Measurements from ENCODE around the gene TTC28. TPM values are rescaled to one million over a fixed set of nuclear protein-coding genes. Genes with fewer than 3 reads are reported as not detected.
"Not testable (repeated sequence)": the region's sequence is repeated elsewhere in the genome, so short reads cannot be mapped to it uniquely, and the experiment has no call there.

Gene TTC28
- polyA plus RNA-seq, 1 donor from 2014 or later: 0.30 TPM

DNA sequence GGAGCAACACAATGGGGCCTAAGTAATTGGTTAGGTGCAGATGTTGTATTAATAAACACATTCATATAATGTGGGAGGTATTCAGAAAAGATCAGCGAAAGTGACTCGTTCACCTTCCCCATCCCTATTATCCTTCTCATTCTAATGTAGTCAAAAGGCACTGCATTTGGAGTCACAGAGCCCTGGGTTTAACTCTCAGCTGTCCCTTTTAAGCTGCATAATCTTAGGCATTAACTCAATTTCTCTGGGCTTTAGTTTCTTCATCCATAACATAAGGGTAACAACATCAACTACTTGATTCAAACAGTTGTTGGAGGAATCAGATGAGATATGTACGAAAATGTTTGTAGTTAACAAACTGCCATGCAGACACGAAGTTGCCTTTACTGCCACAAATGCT lies 573.0 kb downstream of the TTC28 start:
- no peak overlapping the region for H3K27ac Mint-ChIP-seq
- no peak overlapping the region for H3K4me3 Mint-ChIP-seq
- no peaks in the 10 kb centered on the region for H3K36me3 Mint-ChIP-seq
- H3K4me1 Mint-ChIP-seq: no peaks in the 10 kb centered on the region
- no peaks in the 10 kb centered on the region for H3K9me3 Mint-ChIP-seq
- H3K27me3 Mint-ChIP-seq: no peaks in the 10 kb centered on the region

DNA sequence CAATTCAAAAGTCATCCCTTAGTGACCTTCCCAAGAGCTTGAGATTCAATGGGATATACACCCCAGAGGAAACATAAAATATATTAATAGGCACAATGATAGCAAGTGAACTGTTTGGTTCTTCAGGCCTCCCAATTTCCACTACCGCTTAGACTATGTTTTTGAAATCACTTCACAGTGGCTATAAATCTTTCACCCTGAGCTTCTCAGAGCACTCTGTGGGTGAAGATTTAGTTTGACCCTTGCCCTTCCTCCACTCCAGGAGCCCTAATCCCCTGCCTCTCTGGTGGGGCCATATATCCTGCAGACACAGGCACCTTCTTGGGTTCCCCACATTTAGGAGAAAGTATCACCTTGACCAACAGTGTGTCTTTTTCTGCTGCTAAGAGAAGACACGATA lies 573.7 kb downstream of the TTC28 start:
- Mint-ChIP-seq H3K27ac (no peak overlapping the region), H3K9me3 (no peaks in the 10 kb centered on the region), H3K36me3 (no peaks in the 10 kb centered on the region), H3K27me3 (no peaks in the 10 kb centered on the region), H3K4me3 (no peak overlapping the region), H3K4me1 (no peaks in the 10 kb centered on the region)

DNA sequence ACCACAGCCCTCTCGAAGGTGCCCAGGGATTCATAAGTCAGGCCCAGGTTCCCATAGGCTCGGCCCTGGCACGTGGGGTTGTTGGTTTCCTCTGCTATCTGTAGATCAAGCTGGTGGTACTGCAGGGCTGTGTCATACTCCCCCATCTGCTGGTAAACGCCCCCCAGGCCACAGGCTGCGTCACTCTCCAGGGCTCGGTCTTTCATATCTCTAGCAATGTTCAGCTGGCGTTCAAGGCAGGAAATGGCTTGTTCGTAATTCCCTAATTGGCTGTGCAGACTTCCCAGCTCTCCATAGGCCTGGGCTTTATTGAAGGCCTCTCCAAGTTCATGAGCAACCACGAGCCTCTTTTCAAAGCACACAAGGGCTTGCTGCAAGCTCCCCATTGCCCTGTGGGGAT lies 574.2 kb downstream of the TTC28 start:
- Mint-ChIP-seq H3K9me3 (no peaks in the 10 kb centered on the region), H3K27ac (no peak overlapping the region), H3K4me1 (no peaks in the 10 kb centered on the region), H3K36me3 (no peaks in the 10 kb centered on the region), H3K27me3 (no peaks in the 10 kb centered on the region), H3K4me3 (no peak overlapping the region)

DNA sequence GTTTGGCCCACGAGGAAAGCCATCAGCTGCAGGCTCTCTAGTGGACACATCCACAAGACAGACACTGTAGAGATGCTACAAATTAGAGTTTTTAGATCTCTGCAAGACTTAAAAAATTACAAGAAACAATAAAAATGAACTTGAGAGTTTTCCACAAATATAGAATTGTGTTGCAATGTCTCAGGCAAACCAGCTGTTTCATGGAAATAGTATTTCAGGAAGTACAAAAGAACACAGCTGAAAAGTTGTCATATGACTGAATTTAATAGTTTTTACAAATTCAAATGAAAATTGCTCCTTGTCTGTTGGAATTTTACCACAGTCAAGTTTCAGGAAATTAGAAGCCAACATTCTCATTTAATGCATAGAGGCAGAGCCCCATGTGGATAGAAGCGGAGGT lies 576.0 kb downstream of the TTC28 start:
- no peak overlapping the region for H3K27ac Mint-ChIP-seq
- H3K27me3 Mint-ChIP-seq: no peaks in the 10 kb centered on the region
- H3K36me3 Mint-ChIP-seq: peaks cover 2% of the 10 kb centered on the region
- no peak overlapping the region for H3K4me3 Mint-ChIP-seq
- no peaks in the 10 kb centered on the region for H3K4me1 Mint-ChIP-seq
- H3K9me3 Mint-ChIP-seq: no peaks in the 10 kb centered on the region

DNA sequence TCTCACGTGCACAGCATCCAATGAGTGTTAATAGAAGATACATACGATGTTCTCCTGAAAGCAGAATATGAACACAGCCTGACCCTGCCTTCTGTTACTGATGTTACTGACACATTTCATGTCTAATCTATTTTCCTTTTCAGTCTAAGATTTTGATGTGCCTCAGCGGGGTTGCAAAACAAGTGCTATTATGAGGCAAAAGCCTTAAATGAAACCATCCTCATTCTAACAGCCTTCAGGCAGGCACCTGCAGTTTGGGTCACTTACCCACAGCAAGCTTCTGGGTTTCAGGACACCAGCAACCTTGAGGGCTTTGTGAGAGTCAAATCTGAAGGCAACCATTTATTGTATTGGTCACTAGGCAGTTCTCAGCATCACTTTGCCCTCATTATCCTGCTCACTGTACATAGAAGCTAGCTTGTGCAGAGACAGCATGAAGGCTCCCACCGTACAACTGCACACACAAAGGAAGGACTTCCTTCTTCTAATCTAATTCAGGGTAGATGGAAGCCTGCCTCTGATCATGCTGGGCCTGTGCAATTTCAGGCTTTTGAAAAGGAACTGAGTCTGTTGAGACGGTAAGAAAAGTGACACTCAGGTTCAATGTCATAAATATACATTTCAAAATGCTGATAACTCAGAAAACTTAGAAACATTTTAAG lies 577.4 kb downstream of the TTC28 start:
- Mint-ChIP-seq H3K36me3 (peaks cover 2% of the 10 kb centered on the region), H3K27me3 (no peaks in the 10 kb centered on the region), H3K4me3 (no peak overlapping the region), H3K9me3 (no peaks in the 10 kb centered on the region), H3K4me1 (no peaks in the 10 kb centered on the region), H3K27ac (no peak overlapping the region)

DNA sequence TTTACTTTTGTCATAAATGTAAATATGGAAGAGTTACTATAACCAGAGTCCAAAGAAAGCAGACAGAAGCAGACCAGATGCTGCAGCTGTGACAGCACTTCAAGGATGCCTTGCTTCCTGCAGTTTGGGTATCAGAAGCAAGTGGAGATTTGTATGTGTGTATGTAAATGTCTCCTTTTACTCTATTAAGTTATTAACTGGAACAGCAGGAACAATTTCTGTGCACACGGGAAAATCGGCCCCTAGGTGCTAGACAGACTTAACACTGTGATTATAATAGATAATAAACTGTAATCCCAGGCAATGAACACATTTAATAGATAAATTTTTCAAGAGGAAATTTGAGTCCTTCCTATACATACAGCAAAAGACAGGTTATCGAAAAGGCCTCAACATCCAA lies 582.0 kb downstream of the TTC28 start:
- H3K4me3 Mint-ChIP-seq: no peak overlapping the region
- H3K36me3 Mint-ChIP-seq: peaks cover 2% of the 10 kb centered on the region
- no peaks in the 10 kb centered on the region for H3K4me1 Mint-ChIP-seq
- no peaks in the 10 kb centered on the region for H3K9me3 Mint-ChIP-seq
- no peak overlapping the region for H3K27ac Mint-ChIP-seq
- H3K27me3 Mint-ChIP-seq: no peaks in the 10 kb centered on the region

DNA sequence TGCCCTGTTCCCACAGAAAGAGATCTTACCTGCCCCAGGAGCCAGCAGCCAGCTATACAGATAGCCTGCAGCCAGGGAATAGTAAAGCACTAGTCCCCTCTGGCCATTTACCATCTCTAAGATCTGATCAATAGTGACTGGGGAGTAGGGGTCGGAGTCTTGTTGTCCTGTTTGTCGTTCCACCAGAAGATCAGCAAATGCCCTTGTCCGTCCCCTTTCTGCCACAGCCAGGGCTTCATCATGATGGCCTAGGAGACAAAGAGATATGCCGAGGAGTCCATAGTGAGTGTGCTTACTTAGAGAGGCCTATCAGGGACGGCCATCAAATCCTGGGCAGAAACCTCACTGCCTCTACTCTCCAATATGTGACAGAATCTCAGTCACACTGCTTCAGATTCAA lies 583.5 kb downstream of the TTC28 start:
- H3K36me3 Mint-ChIP-seq: peaks cover 2% of the 10 kb centered on the region
- no peaks in the 10 kb centered on the region for H3K9me3 Mint-ChIP-seq
- no peaks in the 10 kb centered on the region for H3K27me3 Mint-ChIP-seq
- H3K4me3 Mint-ChIP-seq: no peak overlapping the region
- H3K4me1 Mint-ChIP-seq: no peaks in the 10 kb centered on the region
- no peak overlapping the region for H3K27ac Mint-ChIP-seq

DNA sequence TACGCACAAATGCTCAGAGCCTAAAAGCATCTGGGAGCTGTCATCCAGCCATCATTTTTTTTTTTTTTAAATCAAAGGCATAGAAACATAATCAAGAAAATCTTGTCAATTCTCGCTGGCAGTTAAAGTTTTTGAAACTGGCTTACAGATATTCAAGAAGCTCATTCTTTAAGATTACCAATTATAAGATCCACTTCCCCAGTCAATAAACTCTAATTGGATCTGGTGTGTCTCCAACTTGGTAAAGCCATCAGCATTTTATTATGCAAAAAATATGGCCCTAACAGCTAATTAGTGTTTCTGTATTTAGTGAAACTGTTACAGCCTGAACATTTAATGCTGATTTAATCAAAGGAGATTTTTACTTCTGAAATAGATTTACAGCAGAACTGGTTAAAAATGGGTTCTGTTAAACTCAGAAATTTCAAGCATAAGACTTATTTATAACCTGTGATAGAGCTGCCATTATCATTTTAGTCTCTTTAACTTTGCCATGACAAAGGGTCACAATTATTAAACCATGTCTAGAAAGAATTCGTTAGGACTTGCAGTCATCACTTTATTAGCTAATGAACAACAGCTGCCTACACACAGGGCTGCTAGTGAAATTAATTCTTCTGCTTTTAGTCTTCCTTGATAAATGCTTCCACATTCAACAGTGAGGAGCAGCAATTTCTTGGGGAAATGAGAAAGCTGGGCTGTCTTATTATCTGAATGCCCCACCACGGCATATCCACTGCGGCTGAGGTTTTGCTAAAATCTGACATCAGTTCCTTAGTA lies 584.1 kb downstream of the TTC28 start:
- H3K9me3 Mint-ChIP-seq: no peaks in the 10 kb centered on the region
- peaks cover 2% of the 10 kb centered on the region for H3K36me3 Mint-ChIP-seq
- no peak overlapping the region for H3K27ac Mint-ChIP-seq
- no peaks in the 10 kb centered on the region for H3K27me3 Mint-ChIP-seq
- H3K4me1 Mint-ChIP-seq: no peaks in the 10 kb centered on the region
- H3K4me3 Mint-ChIP-seq: no peak overlapping the region

DNA sequence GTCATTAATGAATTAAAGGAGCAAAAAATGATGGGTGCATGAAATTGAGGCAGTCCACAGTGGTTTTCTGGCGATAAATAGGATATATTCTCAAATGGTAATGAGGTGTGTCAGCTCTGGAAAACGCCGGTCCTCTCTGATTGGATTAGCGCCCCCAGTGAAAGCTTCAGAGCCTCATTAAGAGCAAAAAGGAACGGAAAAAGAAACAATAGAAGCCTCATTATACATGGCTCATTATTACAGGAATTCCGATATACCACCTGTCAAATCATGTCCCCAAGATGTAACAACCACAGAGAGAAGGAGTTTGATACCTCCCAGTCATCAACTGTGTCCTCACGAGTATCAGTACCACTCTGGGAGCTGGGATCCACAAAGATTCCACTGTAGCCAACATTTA lies 584.9 kb downstream of the TTC28 start:
- Mint-ChIP-seq H3K4me3 (no peak overlapping the region), H3K4me1 (no peaks in the 10 kb centered on the region), H3K36me3 (peaks cover 2% of the 10 kb centered on the region), H3K9me3 (no peaks in the 10 kb centered on the region), H3K27ac (no peak overlapping the region), H3K27me3 (no peaks in the 10 kb centered on the region)

DNA sequence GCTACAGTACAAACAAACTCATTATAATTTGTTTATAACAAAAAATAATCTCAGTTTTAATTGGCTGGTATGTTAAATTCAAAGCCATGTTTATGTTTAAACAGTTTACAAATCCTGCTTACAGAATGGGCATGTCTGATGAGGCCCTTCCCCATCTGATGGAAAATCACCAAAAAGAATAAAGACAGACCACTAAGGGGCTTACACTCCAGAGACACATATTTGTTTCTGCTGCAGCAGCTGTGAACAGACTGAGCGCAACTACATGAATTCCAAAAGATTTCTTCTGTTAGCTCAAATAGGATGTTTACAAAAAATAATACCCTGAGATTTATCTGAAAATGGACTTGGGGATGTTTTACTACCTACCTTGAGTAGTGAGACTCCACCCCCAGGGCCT lies 585.9 kb downstream of the TTC28 start:
- H3K27ac Mint-ChIP-seq: no peak overlapping the region
- H3K27me3 Mint-ChIP-seq: no peaks in the 10 kb centered on the region
- H3K4me1 Mint-ChIP-seq: no peaks in the 10 kb centered on the region
- no peak overlapping the region for H3K4me3 Mint-ChIP-seq
- H3K36me3 Mint-ChIP-seq: peaks cover under 1% of the 10 kb centered on the region
- no peaks in the 10 kb centered on the region for H3K9me3 Mint-ChIP-seq

DNA sequence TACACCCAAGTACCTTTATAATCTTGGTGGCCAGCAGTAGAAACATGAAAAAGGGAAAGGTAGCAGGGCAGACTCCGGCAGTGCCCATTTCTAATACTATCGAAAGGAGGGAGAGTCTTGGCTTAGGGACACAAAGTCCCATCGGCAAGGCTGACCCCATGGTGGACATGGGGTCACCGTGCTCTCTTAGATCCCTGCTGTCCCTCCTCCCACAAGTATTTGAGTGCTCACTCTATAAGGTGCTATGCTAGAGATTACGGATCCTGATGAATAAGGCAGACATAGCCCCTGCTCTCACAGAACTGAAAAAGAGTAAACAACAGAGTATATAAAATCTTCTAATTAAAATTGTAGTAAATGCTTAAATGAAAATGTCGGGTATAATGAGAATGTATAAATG lies 588.2 kb downstream of the TTC28 start:
- Mint-ChIP-seq H3K4me1 (no peaks in the 10 kb centered on the region), H3K27ac (no peak overlapping the region), H3K27me3 (no peaks in the 10 kb centered on the region), H3K4me3 (no peak overlapping the region), H3K9me3 (no peaks in the 10 kb centered on the region), H3K36me3 (no peaks in the 10 kb centered on the region)

DNA sequence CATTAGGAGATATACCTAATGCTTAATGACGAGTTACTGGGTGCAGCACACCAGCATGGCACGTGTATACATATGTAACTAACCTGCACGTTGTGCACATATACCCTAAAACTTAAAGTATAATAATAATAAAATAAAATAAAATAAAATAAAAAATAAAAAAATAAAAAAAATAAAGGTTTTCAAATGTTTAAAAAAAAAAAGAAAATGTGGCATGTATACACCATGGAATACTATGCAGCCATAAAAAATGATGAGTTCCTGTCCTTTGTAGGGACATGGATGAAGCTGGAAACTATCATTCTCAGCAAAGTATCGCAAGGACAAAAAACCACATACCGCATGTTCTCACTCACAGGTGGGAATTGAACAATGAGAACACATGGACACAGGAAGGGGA lies 590.1 kb downstream of the TTC28 start:
- H3K27ac Mint-ChIP-seq, H3K4me1 Mint-ChIP-seq, H3K27me3 Mint-ChIP-seq, H3K36me3 Mint-ChIP-seq, H3K4me3 Mint-ChIP-seq, H3K9me3 Mint-ChIP-seq: not testable (repeated sequence)

DNA sequence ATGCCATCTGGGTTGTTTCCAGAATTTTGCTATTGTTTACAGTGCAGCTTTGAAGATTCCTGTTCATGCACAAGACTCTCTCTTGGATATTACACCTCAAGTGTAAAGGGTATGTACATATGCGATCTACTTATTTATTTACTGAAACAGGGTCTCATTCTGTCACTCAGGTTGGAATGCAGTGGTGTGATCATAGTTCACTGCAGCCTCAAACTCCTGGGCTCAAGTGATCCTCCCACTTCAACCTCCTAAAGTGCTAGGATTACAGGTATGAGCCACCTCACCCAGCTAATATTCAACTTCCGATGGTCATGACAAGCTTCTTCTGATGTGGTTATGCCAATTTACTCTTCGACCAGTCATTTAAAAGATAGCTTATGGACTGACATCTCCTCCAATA lies 602.5 kb downstream of the TTC28 start:
- H3K4me1 Mint-ChIP-seq: no peaks in the 10 kb centered on the region
- H3K4me3 Mint-ChIP-seq: no peak overlapping the region
- no peaks in the 10 kb centered on the region for H3K9me3 Mint-ChIP-seq
- H3K27me3 Mint-ChIP-seq: no peaks in the 10 kb centered on the region
- H3K27ac Mint-ChIP-seq: no peak overlapping the region
- H3K36me3 Mint-ChIP-seq: no peaks in the 10 kb centered on the region

DNA sequence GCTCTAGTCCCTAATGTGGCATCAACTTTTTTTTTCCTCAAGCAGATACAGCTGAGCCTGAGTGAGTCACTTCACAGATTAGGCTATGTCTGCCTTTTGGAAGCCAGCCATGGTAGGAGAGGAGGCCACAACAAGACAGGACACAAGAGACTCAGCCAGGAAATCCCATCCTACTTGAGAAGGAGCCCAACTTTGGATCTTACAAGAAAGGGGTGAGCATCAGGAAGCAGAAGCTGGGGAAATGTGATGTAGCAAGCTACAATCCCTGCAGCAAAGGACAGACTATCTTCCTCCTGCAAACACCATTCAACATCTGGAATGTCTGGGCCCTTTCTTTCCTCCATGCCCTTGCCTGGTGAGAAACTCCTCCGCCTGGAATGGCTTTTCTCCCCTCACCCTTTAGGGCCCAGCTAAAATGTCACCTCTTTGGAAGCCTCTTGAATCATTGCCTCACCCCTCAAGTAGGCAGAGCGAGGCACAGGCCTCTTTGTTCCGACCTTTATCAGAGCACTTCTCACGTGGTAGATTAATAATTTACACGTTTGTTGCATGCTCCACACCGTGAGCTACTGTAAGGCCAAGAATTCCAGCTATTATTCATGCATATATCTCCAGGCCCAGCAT lies 604.2 kb downstream of the TTC28 start:
- H3K4me1 Mint-ChIP-seq: no peaks in the 10 kb centered on the region
- H3K4me3 Mint-ChIP-seq: no peak overlapping the region
- H3K27ac Mint-ChIP-seq: no peak overlapping the region
- H3K27me3 Mint-ChIP-seq: no peaks in the 10 kb centered on the region
- H3K9me3 Mint-ChIP-seq: peaks cover 0 to 2% (median 0%) of the 10 kb centered on the region in 3 donors
- no peaks in the 10 kb centered on the region for H3K36me3 Mint-ChIP-seq

DNA sequence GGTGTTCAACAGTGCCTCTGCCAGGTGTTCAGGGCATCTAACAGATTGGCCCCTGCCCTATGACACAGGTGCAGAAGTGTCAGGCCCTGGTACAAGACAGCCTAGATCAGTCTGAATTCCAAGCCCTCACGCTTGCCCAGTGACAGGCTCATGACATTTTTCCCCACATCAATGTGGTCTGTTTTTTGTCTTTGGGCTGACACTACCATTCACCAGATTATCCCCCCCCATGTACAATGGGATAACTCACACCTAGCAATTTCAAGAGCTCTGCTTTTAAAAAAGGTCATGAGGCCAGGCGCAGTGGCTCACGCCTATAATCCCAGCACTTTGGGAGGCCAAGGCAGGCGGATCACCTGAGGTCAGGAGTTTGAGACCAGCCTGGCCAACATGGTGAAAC lies 605.1 kb downstream of the TTC28 start:
- no peaks in the 10 kb centered on the region for H3K36me3 Mint-ChIP-seq
- H3K4me3 Mint-ChIP-seq: no peak overlapping the region
- H3K4me1 Mint-ChIP-seq: no peaks in the 10 kb centered on the region
- H3K27ac Mint-ChIP-seq: no peak overlapping the region
- peaks cover 0 to 2% (median 0%) of the 10 kb centered on the region in 3 donors for H3K9me3 Mint-ChIP-seq
- H3K27me3 Mint-ChIP-seq: no peaks in the 10 kb centered on the region

DNA sequence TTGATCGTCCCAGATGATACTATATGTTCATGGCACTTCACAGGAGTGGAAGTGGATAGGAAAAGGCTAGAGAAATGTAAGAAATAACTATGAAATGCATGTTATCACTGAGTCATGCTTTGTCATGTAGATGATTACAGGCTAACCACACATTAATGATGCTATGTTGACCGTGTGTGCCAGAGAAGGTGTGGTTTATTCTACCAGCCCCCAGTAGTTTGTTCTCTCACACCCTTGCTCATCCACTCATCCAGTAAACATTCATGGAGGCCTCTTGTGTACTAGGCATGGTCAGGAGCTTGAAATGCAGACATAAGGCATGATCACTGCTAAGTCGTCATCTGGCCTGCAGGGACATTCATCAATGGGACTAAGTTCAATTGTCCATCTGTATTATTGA lies 607.6 kb downstream of the TTC28 start:
- H3K4me3 Mint-ChIP-seq: no peak overlapping the region
- no peaks in the 10 kb centered on the region for H3K36me3 Mint-ChIP-seq
- H3K4me1 Mint-ChIP-seq: no peaks in the 10 kb centered on the region
- H3K27me3 Mint-ChIP-seq: peaks cover 2% of the 10 kb centered on the region
- peaks cover 0 to 2% (median 0%) of the 10 kb centered on the region in 3 donors for H3K9me3 Mint-ChIP-seq
- no peak overlapping the region for H3K27ac Mint-ChIP-seq

Data from IgD-negative memory B cell (primary cell).